ENCODE data around the gene CLIP2.
A peak's percentile ranks its signal among the peaks of the same experiment; 100 is the strongest.

The CLIP2 gene

GRCh38 chr7:74404388-74404700 lies 115.1 kb downstream of the CLIP2 start:
- Histone ChIP-seq H3K4me2 (ENCODE audit: low read depth, low read length, poor library complexity, severe bottlenecking) (no peak overlapping the region), H3K4me1 (ENCODE audit: insufficient read depth, low read length, poor library complexity, severe bottlenecking) (no peaks in the 10 kb centered on the region), H3K4me3 (ENCODE audit: low read length, poor library complexity, severe bottlenecking) (no peak overlapping the region), H3K9me3 (ENCODE audit: insufficient read depth, low read depth, low read length) (no peaks in the 10 kb centered on the region), H4K20me1 (ENCODE audit: insufficient read depth, low read length, poor library complexity, severe bottlenecking) (no peaks in the 10 kb centered on the region), H3K9ac (ENCODE audit: low read depth, low read length, poor library complexity, severe bottlenecking) (no peak overlapping the region), H3F3A (ENCODE audit: low read depth) (no peaks in the 10 kb centered on the region), H3K36me3 (ENCODE audit: insufficient read depth, low read length) (peaks cover 7% of the 10 kb centered on the region; the same call in 1 of the 2 replicates), H3K27me3 (ENCODE audit: insufficient read depth, low read length, poor library complexity, severe bottlenecking) (no peaks in the 10 kb centered on the region), H2AFZ (ENCODE audit: low read length) (no peak overlapping the region), H3K9me2 (replicated peaks; ENCODE audit: low read depth, low read length) (no peaks in the 10 kb centered on the region), H3K79me2 (ENCODE audit: insufficient read depth, low read length) (no peaks in the 10 kb centered on the region)
- TF ChIP-seq CTCF (conservative IDR thresholded peaks at IDR 0.05; ENCODE audit: low read length) (no peak), EZH2phosphoT487 (IDR thresholded peaks at IDR 0.05; ENCODE audit: borderline replicate concordance) (no peak)

- no peaks in the 10 kb centered on the region for H4K20me1 ChIP-seq (ENCODE audit: insufficient read depth, low read length, poor library complexity, severe bottlenecking)
- H3K9me3 ChIP-seq (ENCODE audit: insufficient read depth, low read depth, low read length): no peaks in the 10 kb centered on the region
- no peaks in the 10 kb centered on the region for H3F3A ChIP-seq (ENCODE audit: low read depth)
- no peak overlapping the region for H3K4me3 ChIP-seq (ENCODE audit: low read length, poor library complexity, severe bottlenecking)
- H3K4me1 ChIP-seq (ENCODE audit: insufficient read depth, low read length, poor library complexity, severe bottlenecking): no peaks in the 10 kb centered on the region
- H3K4me2 ChIP-seq (ENCODE audit: low read depth, low read length, poor library complexity, severe bottlenecking): no peak overlapping the region
- H2AFZ ChIP-seq (ENCODE audit: low read length): no peak overlapping the region
- no peaks in the 10 kb centered on the region for H3K79me2 ChIP-seq (ENCODE audit: insufficient read depth, low read length)
- H3K36me3 ChIP-seq (ENCODE audit: insufficient read depth, low read length): peaks cover 7% of the 10 kb centered on the region; the same call in 1 of the 2 replicates
- no peaks in the 10 kb centered on the region for H3K27me3 ChIP-seq (ENCODE audit: insufficient read depth, low read length, poor library complexity, severe bottlenecking)
- no peak overlapping the region for H3K9ac ChIP-seq (ENCODE audit: low read depth, low read length, poor library complexity, severe bottlenecking)
- no peaks in the 10 kb centered on the region for H3K9me2 ChIP-seq (replicated peaks; ENCODE audit: low read depth, low read length)
- no peak for TF ChIP-seq CTCF (conservative IDR thresholded peaks at IDR 0.05; ENCODE audit: low read length)
- no peak for TF ChIP-seq EZH2phosphoT487 (IDR thresholded peaks at IDR 0.05; ENCODE audit: borderline replicate concordance)
Measured at GRCh38 chr7:74404741-74405140, 115.5 kb downstream of the CLIP2 start.

- no peak overlapping the region for H3K4me3 ChIP-seq (ENCODE audit: low read length, poor library complexity, severe bottlenecking)
- H3F3A ChIP-seq (ENCODE audit: low read depth): no peaks in the 10 kb centered on the region
- H3K9me3 ChIP-seq (ENCODE audit: insufficient read depth, low read depth, low read length): no peaks in the 10 kb centered on the region
- no peak overlapping the region for H3K4me2 ChIP-seq (ENCODE audit: low read depth, low read length, poor library complexity, severe bottlenecking)
- H3K9ac ChIP-seq (ENCODE audit: low read depth, low read length, poor library complexity, severe bottlenecking): no peak overlapping the region
- H2AFZ ChIP-seq (ENCODE audit: low read length): no peak overlapping the region
- H3K4me1 ChIP-seq (ENCODE audit: insufficient read depth, low read length, poor library complexity, severe bottlenecking): no peaks in the 10 kb centered on the region
- H3K36me3 ChIP-seq (ENCODE audit: insufficient read depth, low read length): peaks cover 5% of the 10 kb centered on the region; the same call in 1 of the 2 replicates
- H3K27me3 ChIP-seq (ENCODE audit: insufficient read depth, low read length, poor library complexity, severe bottlenecking): no peaks in the 10 kb centered on the region
- no peaks in the 10 kb centered on the region for H3K79me2 ChIP-seq (ENCODE audit: insufficient read depth, low read length)
- TF ChIP-seq CTCF (conservative IDR thresholded peaks at IDR 0.05; ENCODE audit: low read length) (peak; percentile 71), EZH2phosphoT487 (IDR thresholded peaks at IDR 0.05; ENCODE audit: borderline replicate concordance) (no peak)
- H4K20me1 ChIP-seq (ENCODE audit: insufficient read depth, low read length, poor library complexity, severe bottlenecking): no peaks in the 10 kb centered on the region
- H3K9me2 ChIP-seq (replicated peaks; ENCODE audit: low read depth, low read length): no peaks in the 10 kb centered on the region
Measured at GRCh38 chr7:74405191-74405898, 116.1 kb downstream of the CLIP2 start.

All from Loucy (cell line).